Transverse colon (tissue), 4 donors: Measurements from ENCODE around the gene PCSK6. TPM values are rescaled to one million over a fixed set of nuclear protein-coding genes. Genes with fewer than 3 reads are reported as not detected.

ENCODE experiments used
- DNase-seq: peaks from one replicate; pipeline ENCODE4 v3.0.0-alpha.2; 2019
- H3K27ac ChIP-seq, 4 donors: fragments of 200-600 bp; sonication (generic); 2 replicates each; pipeline ENCODE4 v1.5.1; 2016 to 2018; ENCODE audit warnings: inconsistent platforms in 4 of 4
- H3K27me3 ChIP-seq: fragments of 200-600 bp; sonication (generic); 2 replicates; pipeline ENCODE4 v1.5.1; 2017; ENCODE audit warnings: inconsistent platforms
- H3K36me3 ChIP-seq, 4 donors: fragments of 200-600 bp; sonication (generic); 2 replicates each; pipeline ENCODE4 v1.5.1; 2017 to 2019; ENCODE audit warnings: inconsistent platforms in 4 of 4
- H3K4me1 ChIP-seq, 4 donors: fragments of 200-600 bp; sonication (generic); 2 replicates each; pipeline ENCODE4 v1.5.1; 2017 to 2020; ENCODE audit warnings: inconsistent platforms in 4 of 4
- H3K4me3 ChIP-seq, 4 donors: fragments of 200-600 bp; sonication (generic); 1 replicate in 1 of 4; 2 replicates in 3 of 4; pipeline versions ENCODE4 v1.5.1 to v1.6.1; 2017 to 2019; ENCODE audit warnings: inconsistent platforms in 4 of 4
- H3K9me3 ChIP-seq, 2 donors: fragments of 200-600 bp; sonication (generic); 2 replicates each; pipeline ENCODE4 v1.5.1; 2017 to 2019; ENCODE audit warnings: inconsistent platforms in 2 of 2
- CTCF ChIP-seq, 5 experiments: fragments of 200-600 bp in 3 of 5; fragments of 450-650 bp in 2 of 5; sonication (generic) in 3 of 5; IDR thresholded peaks; 1 replicate in 2 of 5; 2 replicates in 3 of 5; pipeline ENCODE4 v1.5.1; 2016 to 2017; ENCODE audit warnings: antibody characterized with exemption in 5 of 5, inconsistent platforms in 3 of 5, mild to moderate bottlenecking in 2 of 5, moderate library complexity in 1 of 5
- EP300 ChIP-seq: sonication (generic); formaldehyde crosslinking; IDR thresholded peaks from one replicate; pipeline ENCODE4 v1.6.1; 2017; ENCODE audit warnings: antibody characterized with exemption, low read depth
- POLR2A ChIP-seq: fragments of 450-650 bp; IDR thresholded peaks from one replicate; pipeline ENCODE4 v1.6.1; 2016; ENCODE audit warnings: antibody characterized with exemption, mild to moderate bottlenecking, moderate library complexity
- POLR2AphosphoS5 ChIP-seq, 3 donors: sonication (generic); formaldehyde crosslinking; IDR thresholded peaks; one replicate each; pipeline ENCODE4 v1.6.1; 2016; ENCODE audit warnings: antibody characterized with exemption in 3 of 3
- WGBS, 2 donors: methylation state at CpG; one replicate each; pipeline ENCODE4 v1.1.5; 2018; ENCODE audit warnings: low coverage in 1 of 2; 5-methylcytosine and 5-hydroxymethylcytosine counted together
- in situ Hi-C, 4 donors: fragments of 200-750 bp; cut with MboI; loops; one replicate each; pipeline versions ENCODE4 v1.15.0 to v1.15.1; 2017; ENCODE audit warnings: low sequenced_read_pairs in 3 of 4, low pct_ligation_motif_present in 1 of 4, low pct_unique_long_range_greater_than_20kb in 1 of 4
- intact Hi-C: fragments of 100-400 bp; cut with DNase I; formaldehyde crosslinking; loops from one replicate; pipeline ENCODE4 v1.15.1; 2023; ENCODE audit warnings: low total_unique reads
- total RNA-seq, 4 donors: library from RNA; depleted of rRNA; stranded (reverse); fragments of >200 nt; gene quantifications; one replicate each; pipeline ENCODE4 v1.1.0, GENCODE V29; 2016

Gene PCSK6
- total RNA-seq, 4 donors from 2014 or later: 20.3 to 119 (median 49.7) TPM

GRCh38 chr15:101370330-101371024 lies 119.0 kb downstream of the PCSK6 start:
- H3K4me3 ChIP-seq: no peak overlapping the region
- H3K36me3 ChIP-seq: no peaks in the 10 kb centered on the region
- DNase-seq: peak; percentile 2
- H3K4me1 ChIP-seq: peaks cover 9 to 23% (median 18%) of the 10 kb centered on the region in 4 donors
- 80 to 90% methylated on average over 3 to 26 of the region's 26 CpGs for WGBS, 2 donors
- H3K27ac ChIP-seq: no peak overlapping the region
- no peaks in the 10 kb centered on the region for H3K27me3 ChIP-seq
- intact Hi-C loops: no loop called here
- no peaks in the 10 kb centered on the region for H3K9me3 ChIP-seq
- no peak for TF ChIP-seq CTCF (IDR thresholded peaks at IDR 0.05)
- no peak for TF ChIP-seq EP300
- no peak for TF ChIP-seq POLR2AphosphoS5 (IDR thresholded peaks at IDR 0.05)
- no peak for TF ChIP-seq POLR2A
- in situ Hi-C loops: no loop called here

- in situ Hi-C loops: no loop called here
- 88 to 91% methylated on average over 8 of the region's 8 CpGs for WGBS, 2 donors
- TF ChIP-seq CTCF (IDR thresholded peaks at IDR 0.05) (no peak), EP300 (no peak), POLR2AphosphoS5 (IDR thresholded peaks at IDR 0.05) (no peak), POLR2A (no peak)
Observed at GRCh38 chr15:101369676-101370075, 119.8 kb downstream of the PCSK6 start.

GRCh38 chr15:101368861-101369642 lies 120.5 kb downstream of the PCSK6 start:
- H3K27me3 ChIP-seq: no peaks in the 10 kb centered on the region
- intact Hi-C loops (no loop called here), in situ Hi-C loops (no loop called here)
- H3K27ac ChIP-seq: no peak overlapping the region
- DNase-seq: no peak
- WGBS, 2 donors: 90% methylated on average over 15 of the region's 15 CpGs; no CpG with 5 or more reads in 1 of the 2 donors
- H3K4me1 ChIP-seq: peaks cover 9 to 23% (median 18%) of the 10 kb centered on the region in 4 donors
- H3K36me3 ChIP-seq: no peaks in the 10 kb centered on the region
- H3K9me3 ChIP-seq: no peaks in the 10 kb centered on the region
- TF ChIP-seq POLR2AphosphoS5 (IDR thresholded peaks at IDR 0.05) (no peak), POLR2A (no peak), EP300 (no peak), CTCF (IDR thresholded peaks at IDR 0.05) (no peak)
- H3K4me3 ChIP-seq: no peak overlapping the region

More at GRCh38 chr15:101369676-101370075, 119.8 kb downstream of the PCSK6 start:
- Histone ChIP-seq H3K27me3 (no peaks in the 10 kb centered on the region), H3K9me3 (no peaks in the 10 kb centered on the region), H3K36me3 (no peaks in the 10 kb centered on the region), H3K27ac (no peak overlapping the region), H3K4me3 (no peak overlapping the region), H3K4me1 (peaks cover 9 to 23% (median 18%) of the 10 kb centered on the region in 4 donors)
- intact Hi-C loops: no loop called here
- no peak for DNase-seq

GRCh38 chr15:101368086-101368780 lies 121.3 kb downstream of the PCSK6 start:
- Histone ChIP-seq H3K36me3 (no peaks in the 10 kb centered on the region), H3K27ac (no peak overlapping the region), H3K4me1 (peaks cover 9 to 19% (median 14%) of the 10 kb centered on the region in 4 donors), H3K27me3 (no peaks in the 10 kb centered on the region), H3K9me3 (no peaks in the 10 kb centered on the region), H3K4me3 (no peak overlapping the region)
- intact Hi-C loops (no loop called here), in situ Hi-C loops (no loop called here)
- 86 to 92% methylated on average over 5 to 14 of the region's 14 CpGs for WGBS, 2 donors
- no peak for TF ChIP-seq EP300
- no peak for TF ChIP-seq POLR2AphosphoS5 (IDR thresholded peaks at IDR 0.05)
- TF ChIP-seq CTCF (IDR thresholded peaks at IDR 0.05): no peak
- no peak for TF ChIP-seq POLR2A
- no peak for DNase-seq
